ENCODE data around the gene INSIG1.

The INSIG1 gene

DNA sequence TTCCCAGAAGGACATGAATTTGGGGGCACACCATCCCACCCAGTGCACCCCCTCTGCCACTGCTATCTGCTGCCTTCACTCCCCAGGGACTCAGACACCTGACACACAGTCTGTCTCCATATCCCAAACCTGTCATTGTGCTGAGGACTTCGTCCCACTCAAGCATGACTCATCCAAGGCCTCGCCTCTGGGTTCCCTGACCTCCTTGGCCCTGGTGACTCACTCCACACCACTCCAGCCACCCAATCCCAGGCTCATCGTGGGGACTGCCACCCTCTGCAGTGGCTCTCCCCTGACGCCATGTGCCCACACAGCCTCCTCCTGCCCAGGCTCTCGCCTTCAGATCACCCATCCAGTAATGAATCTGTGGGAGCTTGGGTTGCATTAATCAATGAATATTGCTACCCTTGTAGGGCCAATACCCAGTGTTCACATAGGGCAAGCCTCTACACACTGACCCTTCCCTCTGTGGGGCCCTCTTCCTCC, 6.6 kb upstream of the INSIG1 start:
- Histone ChIP-seq H3K4me2 (ENCODE audit: low read depth, low read length, poor library complexity, severe bottlenecking) (no peak overlapping the region), H3K9me3 (ENCODE audit: insufficient read depth, low read depth, low read length) (no peaks in the 10 kb centered on the region), H3F3A (ENCODE audit: low read depth) (no peaks in the 10 kb centered on the region), H3K79me2 (ENCODE audit: insufficient read depth, low read length) (peaks cover 24% of the 10 kb centered on the region), H4K20me1 (ENCODE audit: insufficient read depth, low read length, poor library complexity, severe bottlenecking) (peaks cover 3% of the 10 kb centered on the region), H3K9ac (ENCODE audit: low read depth, low read length, poor library complexity, severe bottlenecking) (no peak overlapping the region), H3K27me3 (ENCODE audit: insufficient read depth, low read length, poor library complexity, severe bottlenecking) (no peaks in the 10 kb centered on the region), H2AFZ (ENCODE audit: low read length) (no peak overlapping the region), H3K4me1 (ENCODE audit: insufficient read depth, low read length, poor library complexity, severe bottlenecking) (peaks cover 64% of the 10 kb centered on the region), H3K36me3 (ENCODE audit: insufficient read depth, low read length) (no peaks in the 10 kb centered on the region), H3K4me3 (ENCODE audit: low read length, poor library complexity, severe bottlenecking) (no peak overlapping the region), H3K9me2 (replicated peaks; ENCODE audit: low read depth, low read length) (no peaks in the 10 kb centered on the region)
- TF ChIP-seq, protein P1, sequence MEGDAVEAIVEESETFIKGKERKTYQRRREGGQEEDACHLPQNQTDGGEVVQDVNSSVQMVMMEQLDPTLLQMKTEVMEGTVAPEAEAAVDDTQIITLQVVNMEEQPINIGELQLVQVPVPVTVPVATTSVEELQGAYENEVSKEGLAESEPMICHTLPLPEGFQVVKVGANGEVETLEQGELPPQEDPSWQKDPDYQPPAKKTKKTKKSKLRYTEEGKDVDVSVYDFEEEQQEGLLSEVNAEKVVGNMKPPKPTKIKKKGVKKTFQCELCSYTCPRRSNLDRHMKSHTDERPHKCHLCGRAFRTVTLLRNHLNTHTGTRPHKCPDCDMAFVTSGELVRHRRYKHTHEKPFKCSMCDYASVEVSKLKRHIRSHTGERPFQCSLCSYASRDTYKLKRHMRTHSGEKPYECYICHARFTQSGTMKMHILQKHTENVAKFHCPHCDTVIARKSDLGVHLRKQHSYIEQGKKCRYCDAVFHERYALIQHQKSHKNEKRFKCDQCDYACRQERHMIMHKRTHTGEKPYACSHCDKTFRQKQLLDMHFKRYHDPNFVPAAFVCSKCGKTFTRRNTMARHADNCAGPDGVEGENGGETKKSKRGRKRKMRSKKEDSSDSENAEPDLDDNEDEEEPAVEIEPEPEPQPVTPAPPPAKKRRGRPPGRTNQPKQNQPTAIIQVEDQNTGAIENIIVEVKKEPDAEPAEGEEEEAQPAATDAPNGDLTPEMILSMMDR (conservative IDR thresholded peaks at IDR 0.05; ENCODE audit: low read length) = no peak
- no peak for TF ChIP-seq EZH2phosphoT487 (IDR thresholded peaks at IDR 0.05; ENCODE audit: borderline replicate concordance)

DNA sequence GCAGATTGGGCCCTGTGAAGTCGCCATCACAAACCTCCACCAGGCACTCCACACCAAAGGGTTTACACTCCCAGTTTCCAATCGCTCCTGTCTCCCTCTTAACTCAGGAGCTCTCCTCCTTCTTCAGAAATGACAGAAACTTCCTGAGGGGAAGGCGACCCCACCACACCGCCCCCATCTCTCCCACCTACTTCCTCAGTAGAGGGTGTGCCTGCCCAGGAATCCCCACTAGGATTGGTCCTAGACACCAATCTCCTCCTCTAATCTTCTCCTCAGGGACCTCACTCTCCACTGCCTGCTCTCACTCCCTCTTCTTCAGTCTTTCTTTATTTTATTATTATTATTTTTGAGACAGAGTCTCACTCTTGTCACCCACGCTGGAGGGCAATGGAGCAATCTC, 5.9 kb upstream of the INSIG1 start:
- Histone ChIP-seq H3K4me3 (ENCODE audit: low read length, poor library complexity, severe bottlenecking) (no peak overlapping the region), H3K36me3 (ENCODE audit: insufficient read depth, low read length) (no peaks in the 10 kb centered on the region), H3K27me3 (ENCODE audit: insufficient read depth, low read length, poor library complexity, severe bottlenecking) (no peaks in the 10 kb centered on the region), H3F3A (ENCODE audit: low read depth) (no peaks in the 10 kb centered on the region; the same call in 1 of the 2 replicates), H3K9me2 (replicated peaks; ENCODE audit: low read depth, low read length) (no peaks in the 10 kb centered on the region), H3K9ac (ENCODE audit: low read depth, low read length, poor library complexity, severe bottlenecking) (no peak overlapping the region), H3K79me2 (ENCODE audit: insufficient read depth, low read length) (peaks cover 30% of the 10 kb centered on the region), H3K4me2 (ENCODE audit: low read depth, low read length, poor library complexity, severe bottlenecking) (no peak overlapping the region), H3K9me3 (ENCODE audit: insufficient read depth, low read depth, low read length) (no peaks in the 10 kb centered on the region), H3K4me1 (ENCODE audit: insufficient read depth, low read length, poor library complexity, severe bottlenecking) (peaks cover 64% of the 10 kb centered on the region), H2AFZ (ENCODE audit: low read length) (no peak overlapping the region), H4K20me1 (ENCODE audit: insufficient read depth, low read length, poor library complexity, severe bottlenecking) (peaks cover 3% of the 10 kb centered on the region)
- TF ChIP-seq, protein P1 (conservative IDR thresholded peaks at IDR 0.05; ENCODE audit: low read length) = no peak
- no peak for TF ChIP-seq EZH2phosphoT487 (IDR thresholded peaks at IDR 0.05; ENCODE audit: borderline replicate concordance)

DNA sequence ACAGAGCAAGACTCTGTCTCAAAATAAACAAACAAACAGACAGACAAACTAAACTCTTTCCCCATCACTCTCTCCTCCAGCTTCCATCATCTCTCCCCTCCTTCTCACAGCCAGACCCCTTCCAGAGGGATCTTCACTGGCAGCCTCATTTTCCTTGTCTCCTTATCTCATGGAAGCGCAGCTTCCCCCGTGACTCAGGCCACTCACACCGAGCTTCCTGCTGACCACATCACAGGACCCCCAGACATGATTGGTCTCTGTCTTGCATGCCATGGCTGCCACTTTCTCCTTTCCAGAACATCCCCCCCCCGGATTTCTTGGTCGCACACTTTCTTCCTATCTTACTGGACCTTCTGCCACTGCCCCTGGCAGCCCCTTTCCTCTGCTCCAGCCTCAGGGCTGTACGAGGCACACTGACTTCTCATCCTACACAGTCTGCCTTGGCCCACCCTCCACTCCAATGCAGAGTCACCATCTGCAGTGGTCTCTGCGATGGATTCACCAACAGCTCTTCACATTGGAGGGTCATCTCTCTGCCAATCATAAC, 4.9 kb upstream of the INSIG1 start:
- Histone ChIP-seq H3K79me2 (ENCODE audit: insufficient read depth, low read length) (peaks cover 30% of the 10 kb centered on the region), H3F3A (ENCODE audit: low read depth) (no peaks in the 10 kb centered on the region; the same call in 1 of the 2 replicates), H3K4me1 (ENCODE audit: insufficient read depth, low read length, poor library complexity, severe bottlenecking) (peaks cover 58% of the 10 kb centered on the region), H3K4me2 (ENCODE audit: low read depth, low read length, poor library complexity, severe bottlenecking) (no peak overlapping the region), H2AFZ (ENCODE audit: low read length) (no peak overlapping the region), H3K9me3 (ENCODE audit: insufficient read depth, low read depth, low read length) (no peaks in the 10 kb centered on the region), H4K20me1 (ENCODE audit: insufficient read depth, low read length, poor library complexity, severe bottlenecking) (peaks cover 3% of the 10 kb centered on the region), H3K36me3 (ENCODE audit: insufficient read depth, low read length) (no peaks in the 10 kb centered on the region), H3K4me3 (ENCODE audit: low read length, poor library complexity, severe bottlenecking) (no peak overlapping the region), H3K9ac (ENCODE audit: low read depth, low read length, poor library complexity, severe bottlenecking) (no peak overlapping the region), H3K9me2 (replicated peaks; ENCODE audit: low read depth, low read length) (no peaks in the 10 kb centered on the region), H3K27me3 (ENCODE audit: insufficient read depth, low read length, poor library complexity, severe bottlenecking) (no peaks in the 10 kb centered on the region)
- TF ChIP-seq, protein P1 (conservative IDR thresholded peaks at IDR 0.05; ENCODE audit: low read length) = no peak
- no peak for TF ChIP-seq EZH2phosphoT487 (IDR thresholded peaks at IDR 0.05; ENCODE audit: borderline replicate concordance)

Data from Loucy (cell line).